Activated T-cell treated with anti-CD3 and anti-CD28 coated beads for 1 hour (primary cell): ENCODE results near the gene ELP5.
A peak's percentile ranks its signal among the peaks of the same experiment; 100 is the strongest.
"Not testable (repeated sequence)": the region's sequence is repeated elsewhere in the genome, so short reads cannot be mapped to it uniquely, and the experiment has no call there.

Experiments
- DNase-seq: peaks from one replicate; pipeline ENCODE4 v3.0.0-alpha.2; 2020; ENCODE audit warnings: low read depth

ELP5 gene

GRCh38 chr17:7236808-7237207 is 15.2 kb upstream of the ELP5 start:
- no peak for DNase-seq

- DNase-seq, result no peak
These were observed 14.7 kb upstream of the ELP5 start for GRCh38 chr17:7237266-7237760.

- peak; percentile 84 for DNase-seq
These were observed 14.1 kb upstream of the ELP5 start for GRCh38 chr17:7237761-7238419.

GRCh38 chr17:7238420-7239090 is 13.5 kb upstream of the ELP5 start:
- DNase-seq, result no peak

- DNase-seq, result peak; percentile 94
These were observed 12.7 kb upstream of the ELP5 start, which contains the start of gene PHF23 for GRCh38 chr17:7239091-7240027. PHF23 (minus strand) TSS chr17:7239457; CDS start chr17:7239279, 178 bp downstream.

- no peak for DNase-seq
These were observed 11.6 kb upstream of the ELP5 start for GRCh38 chr17:7240375-7240774.

- DNase-seq, result no peak
These were observed 10.8 kb upstream of the ELP5 start for GRCh38 chr17:7241090-7241733.

- DNase-seq, result peak; percentile 94
These were observed 10.0 kb upstream of the ELP5 start, which contains the start of gene GABARAP for GRCh38 chr17:7241783-7242716. GABARAP (minus strand) TSS chr17:7242449; CDS start chr17:7242330, 119 bp downstream.

GRCh38 chr17:7242717-7243452 is 9.1 kb upstream of the ELP5 start:
- DNase-seq, result peak; percentile 93

- DNase-seq, result no peak
These were observed 8.6 kb upstream of the ELP5 start for GRCh38 chr17:7243453-7243729.

GRCh38 chr17:7243838-7244237 is 8.2 kb upstream of the ELP5 start:
- DNase-seq, result not testable (repeated sequence)

- DNase-seq, result no peak
These were observed 5.2 kb upstream of the ELP5 start for GRCh38 chr17:7246779-7247178.

GRCh38 chr17:7248796-7249195 is 3.2 kb upstream of the ELP5 start:
- DNase-seq, result no peak

- no peak for DNase-seq
These were observed 2.8 kb upstream of the ELP5 start for GRCh38 chr17:7249214-7249613.

GRCh38 chr17:7249830-7250229 is 2.2 kb upstream of the ELP5 start:
- DNase-seq, result no peak

GRCh38 chr17:7250695-7251627 is 1.1 kb upstream of the ELP5 start:
- no peak for DNase-seq

GRCh38 chr17:7251661-7252175 is 297 bp upstream of the ELP5 start, which contains the start of gene CTDNEP1:
CTDNEP1 (minus strand) TSS chr17:7251734; CDS start chr17:7251296, 438 bp downstream.
- DNase-seq, result peak; percentile 67

GRCh38 chr17:7253082-7253481 is 1.1 kb downstream of the ELP5 start:
- DNase-seq, result no peak

GRCh38 chr17:7254511-7254910 is 2.5 kb downstream of the ELP5 start:
- DNase-seq, result no peak
